H1 (cell line): ENCODE data around the gene FGFRL1. TPM values are rescaled to one million over a fixed set of nuclear protein-coding genes. Genes with fewer than 3 reads are reported as not detected.

Source experiments
- CTCF ChIA-PET: fragments of 300-600 bp; sonication (Branson Sonifier 250); formaldehyde crosslinking; loops from one replicate; lab custom pipeline; 2021; ENCODE audit not compliant: partially characterized antibody; lab: Charles Lee
- POLR2A ChIA-PET: fragments of 300-600 bp; sonication (Branson Sonifier 250); formaldehyde crosslinking; loops from one replicate; lab custom pipeline; 2021; ENCODE audit warnings: inconsistent platforms; ENCODE audit not compliant: partially characterized antibody; lab: Charles Lee
- DNase-seq, 2 experiments: peaks; one replicate each; pipeline versions ENCODE4 v3.0.0 to v3.0.0-alpha.2; 2010 to 2022; ENCODE audit warnings: low spot score in 2 of 2, low read depth in 1 of 2, mixed read lengths in 1 of 2
- FAIRE-seq: peaks from 2 replicates; lab custom pipeline; 2011; peaks lifted over from hg19 to GRCh38; lab: Jason Lieb, UNC
- H2AFZ ChIP-seq: 2 replicates; pipeline ENCODE4 v1.8.1; 2012; ENCODE audit warnings: low read length, inconsistent platforms
- H2AK5ac ChIP-seq: 2 replicates; pipeline ENCODE4 v1.6.1; 2013; ENCODE audit warnings: low read depth, low read length
- H2BK120ac ChIP-seq: replicated peaks from 2 replicates; pipeline ENCODE3; 2013; ENCODE audit warnings: low read depth, low read length, inconsistent platforms
- H2BK12ac ChIP-seq: 2 replicates; pipeline ENCODE4 v1.6.1; 2013; ENCODE audit warnings: low read depth, low read length
- H2BK15ac ChIP-seq: 2 replicates; pipeline ENCODE4 v1.6.1; 2013; ENCODE audit warnings: low read length
- H2BK20ac ChIP-seq: 2 replicates; pipeline ENCODE4 v1.6.1; 2013; ENCODE audit warnings: low read length
- H2BK5ac ChIP-seq: 2 replicates; pipeline ENCODE4 v1.6.1; 2013; ENCODE audit warnings: low read depth, low read length
- H3K14ac ChIP-seq: 2 replicates; pipeline ENCODE4 v1.6.1; 2013; ENCODE audit warnings: inconsistent platforms; ENCODE audit not compliant: insufficient read length
- H3K18ac ChIP-seq: 2 replicates; pipeline ENCODE4 v1.6.1; 2013; ENCODE audit warnings: low read length; ENCODE audit errors: extremely low read depth
- H3K23ac ChIP-seq: 2 replicates; pipeline ENCODE4 v1.6.1; 2013; ENCODE audit warnings: inconsistent platforms; ENCODE audit not compliant: insufficient read length
- H3K23me2 ChIP-seq: 2 replicates; pipeline ENCODE4 v1.6.1; 2013; ENCODE audit warnings: low read depth, low read length
- H3K27ac ChIP-seq: 2 replicates; pipeline ENCODE4 v1.6.1; 2011; ENCODE audit warnings: low read depth, low read length, inconsistent platforms
- H3K27me3 ChIP-seq, 4 experiments: replicated peaks in 1 of 4; 1 replicate in 1 of 4; 2 replicates in 3 of 4; pipeline versions ENCODE4 v1.6.1 to v1.8.1; 2011 to 2013; ENCODE audit warnings: low read length in 3 of 4, mild to moderate bottlenecking in 3 of 4, inconsistent platforms in 2 of 4, mixed read lengths in 2 of 4, moderate library complexity in 1 of 4; ENCODE audit not compliant: control insufficient read depth in 3 of 4, insufficient read depth in 3 of 4; ENCODE audit errors: extremely low read depth in 1 of 4
- H3K36me3 ChIP-seq, 4 experiments: 2 replicates each; pipeline versions ENCODE4 v1.6.1 to v1.8.1; 2011 to 2013; ENCODE audit warnings: mild to moderate bottlenecking in 4 of 4, low read length in 3 of 4, moderate library complexity in 2 of 4, control low read depth in 1 of 4, inconsistent platforms in 1 of 4; ENCODE audit not compliant: insufficient read depth in 4 of 4, control insufficient read depth in 2 of 4
- H3K4ac ChIP-seq: replicated peaks from 2 replicates; pipeline ENCODE3; 2013; ENCODE audit warnings: low read length, low read depth, mixed read lengths, inconsistent platforms; ENCODE audit not compliant: insufficient read length
- H3K4me1 ChIP-seq, 4 experiments: replicated peaks in 1 of 4; 1 replicate in 1 of 4; 2 replicates in 3 of 4; pipeline versions ENCODE4 v1.6.1 to v1.8.1; 2011 to 2013; ENCODE audit warnings: low read length in 3 of 4, inconsistent platforms in 2 of 4, mixed read lengths in 1 of 4; ENCODE audit not compliant: insufficient read depth in 4 of 4, control insufficient read depth in 3 of 4
- H3K4me2 ChIP-seq, 2 experiments: 2 replicates each; pipeline versions ENCODE4 v1.6.1 to v1.8.1; 2011 to 2013; ENCODE audit warnings: low read depth in 2 of 2, low read length in 2 of 2, control low read depth in 1 of 2, inconsistent platforms in 1 of 2, mild to moderate bottlenecking in 1 of 2; ENCODE audit not compliant: insufficient read depth in 1 of 2
- H3K4me3 ChIP-seq, 4 experiments: fragments of 200-600, 300-600 bp in 1 of 4; sonication (generic), shearing (Covaris generic), sonication (Bioruptor Twin) in 1 of 4; 2 replicates each; pipeline versions ENCODE4 v1.5.1 to v1.8.1; 2011 to 2016; ENCODE audit warnings: low read length in 4 of 4, low read depth in 3 of 4, control low read depth in 2 of 4, inconsistent platforms in 2 of 4, mild to moderate bottlenecking in 2 of 4, mixed read lengths in 1 of 4, moderate library complexity in 1 of 4; ENCODE audit not compliant: insufficient read depth in 2 of 4; ENCODE audit errors: extremely low read depth in 1 of 4
- H3K56ac ChIP-seq: replicated peaks from 2 replicates; pipeline ENCODE3; 2013; ENCODE audit warnings: low read depth, mild to moderate bottlenecking, mixed read lengths, low read length, inconsistent platforms; ENCODE audit not compliant: insufficient read length
- H3K79me1 ChIP-seq: 2 replicates; pipeline ENCODE4 v1.6.1; 2013; ENCODE audit warnings: low read depth, low read length, control low read depth
- H3K79me2 ChIP-seq, 2 experiments: 2 replicates each; pipeline versions ENCODE4 v1.6.1 to v1.8.1; 2012 to 2013; ENCODE audit warnings: low read length in 2 of 2, mild to moderate bottlenecking in 2 of 2, inconsistent platforms in 1 of 2; ENCODE audit not compliant: insufficient read depth in 2 of 2, control insufficient read depth in 1 of 2
- H3K9ac ChIP-seq, 4 experiments: replicated peaks in 1 of 4; 1 replicate in 1 of 4; 2 replicates in 3 of 4; pipeline versions ENCODE4 v1.6.1 to v1.8.1; 2011 to 2013; ENCODE audit warnings: low read depth in 3 of 4, low read length in 3 of 4, control low read depth in 2 of 4, mild to moderate bottlenecking in 2 of 4, moderate library complexity in 2 of 4, inconsistent platforms in 1 of 4; ENCODE audit errors: extremely low read depth in 1 of 4
- H3K9me3 ChIP-seq, 2 experiments: 2 replicates each; pipeline versions ENCODE4 v1.6.1 to v1.8.1; 2012 to 2013; ENCODE audit warnings: mild to moderate bottlenecking in 2 of 2, moderate library complexity in 2 of 2, control low read depth in 1 of 2, inconsistent platforms in 1 of 2, low read depth in 1 of 2, low read length in 1 of 2, mixed read lengths in 1 of 2; ENCODE audit not compliant: insufficient read depth in 2 of 2
- H4K20me1 ChIP-seq, 2 experiments: replicated peaks in 1 of 2; 2 replicates each; pipeline versions ENCODE3 to v1.8.1; 2011 to 2013; ENCODE audit warnings: inconsistent platforms in 2 of 2, low read length in 2 of 2, mild to moderate bottlenecking in 1 of 2; ENCODE audit not compliant: insufficient read depth in 2 of 2, control insufficient read depth in 1 of 2
- H4K5ac ChIP-seq: 2 replicates; pipeline ENCODE4 v1.6.1; 2013; ENCODE audit warnings: low read length, low read depth, mixed read lengths, inconsistent platforms; ENCODE audit not compliant: insufficient read length
- H4K8ac ChIP-seq: 2 replicates; pipeline ENCODE4 v1.8.0; 2013; ENCODE audit warnings: mild to moderate bottlenecking, moderate library complexity, low read length, inconsistent platforms; ENCODE audit not compliant: insufficient read depth; ENCODE audit errors: extremely low read depth
- H4K91ac ChIP-seq: replicated peaks from 2 replicates; pipeline ENCODE3; 2013; ENCODE audit warnings: low read length, mixed read lengths, inconsistent platforms; ENCODE audit not compliant: insufficient read length
- ASH2L ChIP-seq: fragments of 200-600, 300-600 bp; sonication (generic); IDR thresholded peaks from one replicate; pipeline ENCODE4 v1.7.1; 2017; ENCODE audit warnings: low read length
- BCL11A ChIP-seq, 2 experiments: IDR thresholded peaks; one replicate each; pipeline ENCODE4 v1.6.1; 2011; ENCODE audit warnings: low read depth in 2 of 2, low read length in 2 of 2, mild to moderate bottlenecking in 2 of 2
- CHD2 ChIP-seq: IDR thresholded peaks from 2 replicates; pipeline ENCODE4 v1.6.1; 2012; ENCODE audit warnings: low read length, improper control_type of control experiment
- JUN ChIP-seq: IDR thresholded peaks from 2 replicates; pipeline ENCODE4 v1.6.1; 2011; ENCODE audit warnings: low read depth, mild to moderate bottlenecking, improper control_type of control experiment, low read length
- JUND ChIP-seq: IDR thresholded peaks from 2 replicates; pipeline ENCODE4 v1.6.1; 2011; ENCODE audit warnings: mild to moderate bottlenecking, improper control_type of control experiment, low read length
- KDM1A ChIP-seq: fragments of 200-600, 300-600 bp; sonication (generic); IDR thresholded peaks from 2 replicates; pipeline ENCODE4 v1.7.1; 2016; ENCODE audit warnings: mild to moderate bottlenecking, low read length, borderline replicate concordance
- NRF1 ChIP-seq: IDR thresholded peaks from 2 replicates; pipeline ENCODE4 v1.6.1; 2011; ENCODE audit warnings: mild to moderate bottlenecking, low read depth, low read length, improper control_type of control experiment
- RBBP5 ChIP-seq: IDR thresholded peaks from 2 replicates; pipeline ENCODE4 v1.7.1; 2012; ENCODE audit warnings: low read depth, mild to moderate bottlenecking, inconsistent platforms, low read length, moderate library complexity, borderline replicate concordance
- RFX5 ChIP-seq: IDR thresholded peaks from 2 replicates; pipeline ENCODE4 v1.6.1; 2011; ENCODE audit warnings: low read depth, low read length, improper control_type of control experiment, borderline replicate concordance
- SP1 ChIP-seq: IDR thresholded peaks from 2 replicates; pipeline ENCODE4 v1.6.1; 2011; ENCODE audit warnings: low read depth, low read length
- TCF12 ChIP-seq: IDR thresholded peaks from 2 replicates; pipeline ENCODE4 v1.6.1; 2011; ENCODE audit warnings: low read depth, mild to moderate bottlenecking, low read length
- WGBS, 2 experiments: shearing (Covaris generic) in 1 of 2; methylation state at CpG; one replicate each; pipeline versions ENCODE4 v1.1.6 to v1.1.7; 2013 to 2015; ENCODE audit warnings: low lambda C conversion rate in 2 of 2, mixed read lengths in 2 of 2, inconsistent platforms in 1 of 2, low coverage in 1 of 2, missing lambda C conversion rate in 1 of 2; ENCODE audit not compliant: insufficient replicate concordance in 2 of 2, insufficient coverage in 1 of 2, insufficient read length in 1 of 2; ENCODE audit errors: extremely low coverage in 1 of 2, missing lambda C conversion rate in 1 of 2; 5-methylcytosine and 5-hydroxymethylcytosine counted together
- long read RNA-seq, 2 experiments: library from RNA in 1 of 2; library from capped mRNA in 1 of 2; stranded (forward); transcript quantifications; one replicate each; pipeline ENCODE4 v2.0.0, GENCODE V29; 2021; ENCODE audit warnings: inconsistent platforms in 1 of 2
- polyA minus RNA-seq, 3 experiments: library from RNA; depleted of rRNA, polyadenylated mRNA; stranded (reverse); fragments of >200 nt; gene quantifications; 1 replicate in 2 of 3; 2 replicates in 1 of 3; pipeline ENCODE4 v1.2.3, GENCODE V29; 2011
- polyA plus RNA-seq, 7 experiments: library from polyadenylated mRNA; depleted of rRNA in 3 of 7; stranded (reverse) in 5 of 7; unstranded in 2 of 7; fragments of >200 nt in 5 of 7; fragments of 200-250 nt in 2 of 7; gene quantifications; 1 replicate in 5 of 7; 2 replicates in 1 of 7; 4 replicates in 1 of 7; pipeline versions ENCODE4 v1.2.1 to v1.2.3, GENCODE V29; 2011 to 2013; ENCODE audit warnings: missing spikeins in 2 of 7, mixed read lengths in 2 of 7
- total RNA-seq: library from RNA; stranded (reverse); fragmentation: NEBNext Ultra II Directional; extraction: Animal tissue kit (Norgen Biotek cat#: 25700); gene quantifications from 2 replicates; pipeline ENCODE4 v1.2.1, GENCODE V29; 2021

FGFRL1 gene
- total RNA-seq = 18.8 and 18.9 TPM in 2 replicates
- 34.6 and 38.9 TPM in 2 replicates for polyA plus RNA-seq (2011; rRNA removed)
- polyA plus RNA-seq (2011; cell fraction: cytosol; rRNA removed) = 27.7 TPM
- polyA plus RNA-seq (2011; cell fraction: nucleus; rRNA removed) = 30.1 TPM
- 12.6 to 21.8 TPM (median 19.7 TPM) in 4 replicates for polyA plus RNA-seq (2012, experiment 1 of 2)
- polyA plus RNA-seq (2012, experiment 2 of 2) = 15.6 TPM
- 21.1 TPM for polyA plus RNA-seq (2013, experiment 1 of 2)
- polyA plus RNA-seq (2013, experiment 2 of 2) = 22.9 TPM
- 72.8 and 101 TPM in 2 replicates for polyA minus RNA-seq (2011; rRNA and poly(A)+ RNA removed)
- polyA minus RNA-seq (2011; cell fraction: cytosol; rRNA and poly(A)+ RNA removed) = 20.7 TPM
- polyA minus RNA-seq (2011; cell fraction: nucleus; rRNA and poly(A)+ RNA removed) = 22.0 TPM
- long read RNA-seq, experiment 1, partial matches to known transcripts = 6 of 20 reads
- long read RNA-seq, experiment 1, other reads (novel, unspliced or antisense) = 13 of 20 reads
- long read RNA-seq, experiment 2 = 0 reads

- Histone ChIP-seq H3K18ac (no peak within 1 kb of the TSS), H2BK20ac (no peak within 1 kb of the TSS), H3K14ac (no peak within 1 kb of the TSS), H2BK120ac (no peak within 1 kb of the TSS), H3K23me2 (peaks cover 18% of the 10 kb centered on the region; the same call in 1 of the 2 replicates), H2BK5ac (no peak within 1 kb of the TSS), H3K23ac (no peak within 1 kb of the TSS), H3K56ac (no peak within 1 kb of the TSS), H3K4me3 (peak within 1 kb of the TSS; percentile 35 to 72 (median 36); a peak in 6 of 8 replicates), H4K8ac (0 out of 2 replicates have a peak within 1 kb of the TSS, but pooled peaks have one; percentile 71), H4K20me1 (peaks cover 3 to 20% of the 10 kb centered on the region in 2 experiments), H2AFZ (no peak within 1 kb of the TSS), H3K36me3 (no peaks in the 10 kb centered on the region), H3K79me1 (no peaks in the 10 kb centered on the region), H3K27ac (no peak within 1 kb of the TSS), H2BK15ac (no peak within 1 kb of the TSS), H3K27me3 (peaks cover 22 to 52% (median 46%) of the 10 kb centered on the region in 4 experiments), H2BK12ac (no peak within 1 kb of the TSS), H3K4ac (no peak within 1 kb of the TSS), H4K91ac (no peak within 1 kb of the TSS), H2AK5ac (no peak within 1 kb of the TSS), H4K5ac (no peak within 1 kb of the TSS), H3K79me2 (no peaks in the 10 kb centered on the region), H3K4me1 (peaks cover 0 to 14% (median 10%) of the 10 kb centered on the region in 4 experiments; a peak in 6 of 7 replicates), H3K9ac (peak within 1 kb of the TSS in 1 of 4 experiments; percentile 44; a peak in 1 of 7 replicates), H3K9me3 (no peaks in the 10 kb centered on the region), H3K4me2 (peak within 1 kb of the TSS; percentile 81 to 94)
- DNase-seq = peak in 1 of 2 experiments; percentile 91
- ChIA-PET CTCF (interaction anchor here (0.7 to 0.9 kb wide), 2 partner anchors 32 to 40 kb away, joined by 3 read pairs; no protein-coding TSS in a partner anchor), POLR2A (no interaction called here)
- no peak for FAIRE-seq
- WGBS, 2 experiments = 5% methylated on average over 11 of the region's 89 CpGs; no CpG with 5 or more reads in 1 of the 2 experiments
- TF ChIP-seq SP1 = no peak
- no peak for TF ChIP-seq JUN
- no peak for TF ChIP-seq RBBP5
- no peak for TF ChIP-seq NRF1
- no peak for TF ChIP-seq CHD2
- TF ChIP-seq RFX5 = no peak
- TF ChIP-seq TCF12 = no peak
- no peak for TF ChIP-seq KDM1A
- no peak for TF ChIP-seq BCL11A (IDR thresholded peaks at IDR 0.05; ENCODE audit: low read depth in 2 of 2, low read length in 2 of 2)
- TF ChIP-seq ASH2L = no peak
- no peak for TF ChIP-seq JUND
Observed at GRCh38 chr4:1011022-1011665, at the start of gene FGFRL1. FGFRL1 (plus strand) TSS chr4:1011626; CDS start chr4:1012486, 860 bp downstream.
